Activated B cell treated with CpG ODN at 0.5 μM for 24 hours (primary cell): Measurements from ENCODE around the gene RALB. TPM values are rescaled to one million over a fixed set of nuclear protein-coding genes. Genes with fewer than 3 reads are reported as not detected.
A peak's percentile ranks its signal among the peaks of the same experiment; 100 is the strongest.

Experiments
- ATAC-seq: fragments of 200-7000 bp; cut with Tn5 transposase; one replicate; pipeline ENCODE4 v1.10.0; 2021; ENCODE audit warnings: low read depth, mild to moderate bottlenecking, moderate library complexity
- CTCF ChIA-PET: fragments of 350-600 bp; sonication (Branson Sonifier 250); formaldehyde crosslinking; loops from one replicate; lab custom pipeline; 2021; ENCODE audit warnings: antibody characterized with exemption; lab: Charles Lee
- POLR2A ChIA-PET: fragments of 350-600 bp; sonication (Branson Sonifier 250); formaldehyde crosslinking; loops from one replicate; lab custom pipeline; 2021; ENCODE audit warnings: antibody characterized with exemption; lab: Charles Lee
- DNase-seq: peaks from one replicate; pipeline ENCODE4 v3.0.0; 2022
- H3K27ac Mint-ChIP-seq: one replicate; pipeline ENCODE4 v1.8.0; 2020; ENCODE audit warnings: mixed read lengths
- H3K27me3 Mint-ChIP-seq: one replicate; pipeline ENCODE4 v1.8.0; 2021; ENCODE audit warnings: mixed read lengths
- H3K36me3 Mint-ChIP-seq: one replicate; pipeline ENCODE4 v1.8.0; 2021; ENCODE audit warnings: low read depth, mixed read lengths
- H3K4me1 Mint-ChIP-seq: one replicate; pipeline ENCODE4 v1.8.0; 2021; ENCODE audit warnings: mixed read lengths
- H3K4me3 Mint-ChIP-seq: one replicate; pipeline ENCODE4 v1.8.0; 2020; ENCODE audit warnings: mild to moderate bottlenecking, mixed read lengths
- H3K9me3 Mint-ChIP-seq: one replicate; pipeline ENCODE4 v1.8.0; 2020; ENCODE audit warnings: mixed read lengths
- intact Hi-C: fragments of 100-400 bp; cut with micrococcal nuclease; formaldehyde crosslinking; loops from one replicate; pipeline ENCODE4 v1.15.1; 2024
- total RNA-seq: library from RNA; stranded (reverse); gene quantifications from 2 replicates; pipeline ENCODE4 v1.2.3, GENCODE V29; 2022
- TF ChIP-seq, protein P1 (sequence below): fragments of 200-600 bp; IDR thresholded peaks from one replicate; pipeline ENCODE4 v1.8.0; 2022; ENCODE audit warnings: antibody characterized with exemption, mild to moderate bottlenecking

The RALB gene
- total RNA-seq, 1 donor from 2014 or later: 33.4 TPM

GRCh38 chr2:120260736-120261135 lies 8.1 kb downstream of the RALB start:
- H3K36me3 Mint-ChIP-seq: peaks cover 26% of the 10 kb centered on the region
- ChIA-PET CTCF (no interaction called here), POLR2A (interaction anchor here (2.0 kb wide), 1 partner anchor 9 kb away, joined by 6 read pairs; the partner anchor contains the start of gene RALB)
- no peaks in the 10 kb centered on the region for H3K27me3 Mint-ChIP-seq
- H3K27ac Mint-ChIP-seq: no peak overlapping the region
- ATAC-seq (no peak), DNase-seq (no peak)
- H3K4me1 Mint-ChIP-seq: peaks cover 49% of the 10 kb centered on the region
- H3K4me3 Mint-ChIP-seq: no peak overlapping the region
- TF ChIP-seq, protein P1, sequence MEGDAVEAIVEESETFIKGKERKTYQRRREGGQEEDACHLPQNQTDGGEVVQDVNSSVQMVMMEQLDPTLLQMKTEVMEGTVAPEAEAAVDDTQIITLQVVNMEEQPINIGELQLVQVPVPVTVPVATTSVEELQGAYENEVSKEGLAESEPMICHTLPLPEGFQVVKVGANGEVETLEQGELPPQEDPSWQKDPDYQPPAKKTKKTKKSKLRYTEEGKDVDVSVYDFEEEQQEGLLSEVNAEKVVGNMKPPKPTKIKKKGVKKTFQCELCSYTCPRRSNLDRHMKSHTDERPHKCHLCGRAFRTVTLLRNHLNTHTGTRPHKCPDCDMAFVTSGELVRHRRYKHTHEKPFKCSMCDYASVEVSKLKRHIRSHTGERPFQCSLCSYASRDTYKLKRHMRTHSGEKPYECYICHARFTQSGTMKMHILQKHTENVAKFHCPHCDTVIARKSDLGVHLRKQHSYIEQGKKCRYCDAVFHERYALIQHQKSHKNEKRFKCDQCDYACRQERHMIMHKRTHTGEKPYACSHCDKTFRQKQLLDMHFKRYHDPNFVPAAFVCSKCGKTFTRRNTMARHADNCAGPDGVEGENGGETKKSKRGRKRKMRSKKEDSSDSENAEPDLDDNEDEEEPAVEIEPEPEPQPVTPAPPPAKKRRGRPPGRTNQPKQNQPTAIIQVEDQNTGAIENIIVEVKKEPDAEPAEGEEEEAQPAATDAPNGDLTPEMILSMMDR: no peak
- no peaks in the 10 kb centered on the region for H3K9me3 Mint-ChIP-seq
- intact Hi-C loops: no loop called here

GRCh38 chr2:120261387-120262006 lies 8.8 kb downstream of the RALB start:
- no peak for DNase-seq
- ATAC-seq: peak; percentile 92
- Mint-ChIP-seq H3K27me3 (no peaks in the 10 kb centered on the region), H3K36me3 (peaks cover 21% of the 10 kb centered on the region), H3K9me3 (no peaks in the 10 kb centered on the region), H3K4me1 (peaks cover 42% of the 10 kb centered on the region), H3K4me3 (no peak overlapping the region), H3K27ac (no peak overlapping the region)
- intact Hi-C loops: no loop called here
- ChIA-PET POLR2A (interaction anchor here (2.0 kb wide), 1 partner anchor 9 kb away, joined by 6 read pairs; the partner anchor contains the start of gene RALB), CTCF (no interaction called here)
- TF ChIP-seq, protein P1: no peak

GRCh38 chr2:120262150-120262549 lies 9.5 kb downstream of the RALB start:
- ChIA-PET CTCF (no interaction called here), POLR2A (interaction anchor here (2.0 kb wide), 1 partner anchor 10 kb away, joined by 6 read pairs; the partner anchor contains the start of gene RALB)
- Mint-ChIP-seq H3K27me3 (no peaks in the 10 kb centered on the region), H3K4me1 (peaks cover 41% of the 10 kb centered on the region), H3K9me3 (no peaks in the 10 kb centered on the region), H3K27ac (no peak overlapping the region), H3K4me3 (no peak overlapping the region), H3K36me3 (peaks cover 19% of the 10 kb centered on the region)
- TF ChIP-seq, protein P1: no peak
- ATAC-seq: no peak
- DNase-seq: no peak
- intact Hi-C loops: no loop called here

GRCh38 chr2:120262761-120263428 lies 10.2 kb downstream of the RALB start:
- ATAC-seq (no peak), DNase-seq (no peak)
- CTCF ChIA-PET: no interaction called here
- TF ChIP-seq, protein P1: no peak
- POLR2A ChIA-PET: no interaction called here
- Mint-ChIP-seq H3K36me3 (peaks cover 16% of the 10 kb centered on the region), H3K4me1 (peaks cover 38% of the 10 kb centered on the region), H3K27ac (no peak overlapping the region), H3K9me3 (no peaks in the 10 kb centered on the region), H3K27me3 (no peaks in the 10 kb centered on the region), H3K4me3 (no peak overlapping the region)
- intact Hi-C loops: no loop called here

DNA sequence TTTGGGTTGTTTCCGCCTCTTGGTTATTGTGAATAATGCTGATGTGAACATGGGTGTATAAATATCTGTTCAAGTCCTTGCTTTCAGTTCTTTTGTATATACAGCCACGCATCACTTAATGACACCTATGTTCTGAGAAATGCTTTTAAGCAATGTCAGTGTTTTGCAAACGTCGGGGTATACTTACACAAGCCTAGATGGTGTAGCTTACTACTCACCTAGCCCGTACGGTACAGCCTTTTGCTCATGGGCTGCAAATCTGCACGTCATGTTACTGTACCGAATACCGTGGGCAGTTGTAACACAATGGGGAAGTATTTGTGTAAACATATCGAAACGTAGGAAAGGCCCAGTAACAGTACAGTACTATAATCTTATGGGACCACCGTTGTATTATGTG lies 12.4 kb downstream of the RALB start:
- peaks cover 49% of the 10 kb centered on the region for H3K4me1 Mint-ChIP-seq
- no peak for DNase-seq
- peak overlapping the region; percentile 48 for H3K4me3 Mint-ChIP-seq
- H3K9me3 Mint-ChIP-seq: no peaks in the 10 kb centered on the region
- H3K27ac Mint-ChIP-seq: no peak overlapping the region
- no peak for ATAC-seq
- TF ChIP-seq, protein P1: no peak
- H3K36me3 Mint-ChIP-seq: peaks cover 19% of the 10 kb centered on the region
- H3K27me3 Mint-ChIP-seq: no peaks in the 10 kb centered on the region
- ChIA-PET POLR2A (interaction anchor here (0.6 to 1.1 kb wide), 3 partner anchors 12 to 33 kb away, joined by 3 to 4 read pairs (median 3); partner anchors contain the start of gene RALB), CTCF (interaction anchor here (1.0 to 1.1 kb wide), 2 partner anchors 48 to 90 kb away, joined by 3 read pairs; no protein-coding TSS in a partner anchor)
- intact Hi-C loops: loop anchor here (5.0 kb wide), 1 partner anchor 43 kb away; the partner anchor contains the start of gene TMEM185B
